Gastrocnemius medialis (tissue), 4 donors: Measurements from ENCODE around the gene TRAPPC2. TPM values are rescaled to one million over a fixed set of nuclear protein-coding genes. Genes with fewer than 3 reads are reported as not detected.

ENCODE experiments used
- ATAC-seq, 2 donors: fragments of 150-250 bp; one replicate each; pipeline ENCODE4 v1.9.1; 2016
- DNase-seq, 2 donors: peaks; one replicate each; pipeline ENCODE4 v3.0.0-alpha.2; 2019
- H3K27ac ChIP-seq, 4 donors: fragments of 200-600 bp; sonication (generic); 1 replicate in 1 of 4; 2 replicates in 3 of 4; pipeline ENCODE4 v1.5.1; 2016 to 2018; ENCODE audit warnings: mild to moderate bottlenecking in 2 of 4, moderate library complexity in 1 of 4
- H3K27me3 ChIP-seq, 3 donors: fragments of 200-600 bp; sonication (generic) in 2 of 3; 1 replicate in 1 of 3; 2 replicates in 2 of 3; pipeline versions ENCODE4 v1.5.1 to v1.6.0; 2016 to 2019; ENCODE audit warnings: mild to moderate bottlenecking in 1 of 3, moderate library complexity in 1 of 3
- H3K36me3 ChIP-seq, 2 donors: fragments of 200-600 bp; sonication (generic) in 1 of 2; one replicate each; pipeline ENCODE4 v1.5.1; 2017 to 2018
- H3K4me1 ChIP-seq, 2 donors: fragments of 200-600 bp; sonication (generic) in 1 of 2; one replicate each; pipeline ENCODE4 v1.5.1; 2016 to 2017; ENCODE audit warnings: mild to moderate bottlenecking in 2 of 2
- H3K4me3 ChIP-seq, 4 donors: fragments of 200-600 bp; sonication (generic) in 3 of 4; 1 replicate in 1 of 4; 2 replicates in 3 of 4; pipeline ENCODE4 v1.5.1; 2016 to 2019; ENCODE audit warnings: mild to moderate bottlenecking in 2 of 4
- H3K9me3 ChIP-seq, 3 donors: fragments of 200-600 bp; sonication (generic) in 2 of 3; 1 replicate in 1 of 3; 2 replicates in 2 of 3; pipeline ENCODE4 v1.5.1; 2016 to 2019
- POLR2A ChIP-seq, 2 donors: fragments of 450-650 bp; IDR thresholded peaks; one replicate each; pipeline ENCODE4 v1.6.1; 2017; ENCODE audit warnings: antibody characterized with exemption in 2 of 2, mild to moderate bottlenecking in 2 of 2, moderate library complexity in 2 of 2
- in situ Hi-C, 4 donors: fragments of 200-750 bp; cut with MboI; loops; one replicate each; pipeline versions ENCODE4 v1.15.0 to v1.8.0; 2017; ENCODE audit warnings: low sequenced_read_pairs in 4 of 4
- intact Hi-C: fragments of 100-400 bp; cut with DNase I; formaldehyde crosslinking; loops from one replicate; pipeline ENCODE4 v1.15.1; 2023; ENCODE audit warnings: low total_unique reads
- total RNA-seq, 4 donors: library from RNA; depleted of rRNA; stranded (reverse); fragments of >200 nt; gene quantifications; one replicate each; pipeline versions ENCODE4 v1.1.0 to v1.2.3, GENCODE V29; 2016
- TF ChIP-seq, protein P1 (sequence below), 5 experiments: fragments of 450-650 bp in 3 of 5; fragments of 200-600 bp in 2 of 5; sonication (generic) in 2 of 5; IDR thresholded peaks in 4 of 5; conservative IDR thresholded peaks in 1 of 5; 1 replicate in 4 of 5; 2 replicates in 1 of 5; pipeline ENCODE4 v1.5.1; 2016 to 2019; ENCODE audit warnings: antibody characterized with exemption in 5 of 5, mild to moderate bottlenecking in 3 of 5, moderate library complexity in 3 of 5

TRAPPC2 gene
- total RNA-seq, 4 donors from 2014 or later = 1.4 to 4.3 (median 2.9) TPM

DNA sequence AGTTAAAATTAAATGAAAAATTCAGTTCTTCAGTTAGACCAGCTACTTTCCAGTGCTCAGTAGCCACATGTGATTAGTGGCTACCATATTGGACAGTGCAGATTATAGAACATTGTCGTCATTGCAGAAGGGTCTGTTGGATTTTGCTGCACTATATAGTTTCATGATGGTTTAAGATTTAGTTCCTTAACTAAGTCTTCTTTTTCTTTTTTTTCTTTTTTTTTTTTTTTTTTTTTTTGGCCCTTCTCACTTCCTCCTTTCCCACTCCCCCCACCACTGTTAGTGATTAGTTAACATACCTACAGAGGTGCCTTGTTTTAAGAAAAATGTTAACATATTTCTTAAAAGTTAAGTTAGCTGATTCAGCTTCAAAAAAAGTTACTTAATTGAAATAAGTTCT is 36.4 kb downstream of the TRAPPC2 start:
- Histone ChIP-seq H3K27ac (no peak overlapping the region), H3K27me3 (no peaks in the 10 kb centered on the region), H3K4me1 (peaks cover 42 to 63% of the 10 kb centered on the region in 2 donors), H3K4me3 (no peak overlapping the region), H3K9me3 (no peaks in the 10 kb centered on the region), H3K36me3 (no peaks in the 10 kb centered on the region)
- no peak for ATAC-seq
- DNase-seq = no peak
- TF ChIP-seq, protein P1, sequence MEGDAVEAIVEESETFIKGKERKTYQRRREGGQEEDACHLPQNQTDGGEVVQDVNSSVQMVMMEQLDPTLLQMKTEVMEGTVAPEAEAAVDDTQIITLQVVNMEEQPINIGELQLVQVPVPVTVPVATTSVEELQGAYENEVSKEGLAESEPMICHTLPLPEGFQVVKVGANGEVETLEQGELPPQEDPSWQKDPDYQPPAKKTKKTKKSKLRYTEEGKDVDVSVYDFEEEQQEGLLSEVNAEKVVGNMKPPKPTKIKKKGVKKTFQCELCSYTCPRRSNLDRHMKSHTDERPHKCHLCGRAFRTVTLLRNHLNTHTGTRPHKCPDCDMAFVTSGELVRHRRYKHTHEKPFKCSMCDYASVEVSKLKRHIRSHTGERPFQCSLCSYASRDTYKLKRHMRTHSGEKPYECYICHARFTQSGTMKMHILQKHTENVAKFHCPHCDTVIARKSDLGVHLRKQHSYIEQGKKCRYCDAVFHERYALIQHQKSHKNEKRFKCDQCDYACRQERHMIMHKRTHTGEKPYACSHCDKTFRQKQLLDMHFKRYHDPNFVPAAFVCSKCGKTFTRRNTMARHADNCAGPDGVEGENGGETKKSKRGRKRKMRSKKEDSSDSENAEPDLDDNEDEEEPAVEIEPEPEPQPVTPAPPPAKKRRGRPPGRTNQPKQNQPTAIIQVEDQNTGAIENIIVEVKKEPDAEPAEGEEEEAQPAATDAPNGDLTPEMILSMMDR (IDR thresholded peaks at IDR 0.05 in 4 of 5, conservative IDR thresholded peaks at IDR 0.05 in 1 of 5) = no peak
- no peak for TF ChIP-seq POLR2A (IDR thresholded peaks at IDR 0.05)
- intact Hi-C loops (no loop called here), in situ Hi-C loops (no loop called here)

DNA sequence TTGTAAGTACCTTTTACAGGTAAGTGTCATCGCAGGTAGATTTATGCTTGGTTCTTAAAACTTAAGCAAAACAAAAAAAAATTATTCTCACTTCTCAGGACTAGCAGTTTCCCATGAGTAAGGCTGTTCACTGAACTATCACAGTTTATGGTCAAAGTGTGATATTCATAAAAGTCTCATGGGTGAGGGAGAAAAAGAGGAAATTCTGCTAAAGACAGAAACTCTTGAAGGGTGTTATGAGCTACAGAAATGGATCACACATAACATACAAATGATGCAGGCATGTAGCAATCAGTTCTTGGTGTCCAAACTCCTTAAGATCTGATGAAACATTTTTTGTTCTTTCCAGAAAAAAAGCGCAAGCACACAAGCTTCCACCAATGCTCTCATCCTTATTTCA is 37.0 kb downstream of the TRAPPC2 start:
- no peak for ATAC-seq
- Histone ChIP-seq H3K4me1 (peaks cover 47 to 68% of the 10 kb centered on the region in 2 donors), H3K27me3 (no peaks in the 10 kb centered on the region), H3K36me3 (no peaks in the 10 kb centered on the region), H3K9me3 (no peaks in the 10 kb centered on the region), H3K4me3 (no peak overlapping the region), H3K27ac (no peak overlapping the region)
- intact Hi-C loops (no loop called here), in situ Hi-C loops (no loop called here)
- no peak for DNase-seq
- TF ChIP-seq, protein P1 (IDR thresholded peaks at IDR 0.05 in 4 of 5, conservative IDR thresholded peaks at IDR 0.05 in 1 of 5) = no peak
- TF ChIP-seq POLR2A (IDR thresholded peaks at IDR 0.05) = no peak

DNA sequence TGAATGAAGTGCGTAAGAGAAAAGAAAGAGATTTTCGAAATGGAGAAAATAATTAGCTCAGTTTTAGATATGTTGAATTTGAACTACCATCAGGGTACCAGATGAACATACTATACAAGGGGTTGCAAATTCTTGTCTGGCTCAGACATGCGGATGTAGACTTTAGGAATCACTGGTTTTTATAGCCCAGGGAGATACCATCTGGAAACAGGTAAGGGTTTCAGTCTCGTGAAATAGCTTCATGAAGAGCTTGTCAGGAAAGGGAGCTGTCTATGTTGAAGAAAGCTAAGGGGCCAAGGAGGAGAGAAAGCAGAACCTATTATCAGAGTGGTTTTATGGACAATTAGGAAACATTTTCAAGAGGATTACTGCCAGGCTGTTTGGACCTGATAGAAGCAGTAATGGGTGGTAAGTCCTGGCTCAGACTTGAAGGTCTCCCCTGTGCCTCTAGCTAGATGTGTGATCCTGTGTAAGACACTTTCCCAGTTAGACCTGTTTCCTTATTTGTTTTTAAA is 38.8 kb downstream of the TRAPPC2 start:
- peaks cover 50 to 65% of the 10 kb centered on the region in 2 donors for H3K4me1 ChIP-seq
- intact Hi-C loops (no loop called here), in situ Hi-C loops (no loop called here)
- H3K27me3 ChIP-seq = no peaks in the 10 kb centered on the region
- no peak for ATAC-seq
- H3K9me3 ChIP-seq = no peaks in the 10 kb centered on the region
- TF ChIP-seq POLR2A (IDR thresholded peaks at IDR 0.05) = no peak
- TF ChIP-seq, protein P1 (IDR thresholded peaks at IDR 0.05 in 4 of 5, conservative IDR thresholded peaks at IDR 0.05 in 1 of 5) = no peak
- H3K36me3 ChIP-seq = no peaks in the 10 kb centered on the region
- DNase-seq = no peak
- H3K27ac ChIP-seq = peak overlapping the region; percentile 60 to 78 (median 70)
- H3K4me3 ChIP-seq = no peak overlapping the region

DNA sequence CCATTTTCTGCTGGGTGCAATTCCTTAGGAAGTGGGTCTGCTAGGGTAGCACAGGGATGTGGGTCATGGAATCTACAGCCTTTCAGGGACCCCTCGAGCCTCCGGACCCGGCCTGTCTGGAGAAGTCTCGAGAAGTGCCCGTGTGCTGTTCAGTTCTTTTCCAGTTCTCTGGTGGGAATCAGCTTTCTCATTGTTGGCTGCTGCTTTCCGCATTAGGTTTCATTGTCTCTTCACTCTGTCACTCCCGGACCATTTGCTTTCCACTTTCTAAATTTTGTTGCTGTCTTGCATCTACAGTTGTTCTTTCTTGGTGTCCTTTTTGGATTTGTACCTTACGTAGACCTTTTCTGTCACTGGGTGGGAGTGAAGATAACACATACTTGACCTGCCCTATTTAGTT is 39.4 kb downstream of the TRAPPC2 start:
- TF ChIP-seq POLR2A (IDR thresholded peaks at IDR 0.05) = no peak
- TF ChIP-seq, protein P1 (IDR thresholded peaks at IDR 0.05 in 4 of 5, conservative IDR thresholded peaks at IDR 0.05 in 1 of 5) = no peak
- no peaks in the 10 kb centered on the region for H3K9me3 ChIP-seq
- in situ Hi-C loops = no loop called here
- peak overlapping the region in 2 of 4 donors; percentile 17 to 23 for H3K4me3 ChIP-seq
- H3K36me3 ChIP-seq = no peaks in the 10 kb centered on the region
- intact Hi-C loops = no loop called here
- no peaks in the 10 kb centered on the region for H3K27me3 ChIP-seq
- ATAC-seq (peak; percentile 63 to 78), DNase-seq (no peak)
- peak overlapping the region; percentile 60 to 78 (median 70) for H3K27ac ChIP-seq
- H3K4me1 ChIP-seq = peaks cover 55 to 64% of the 10 kb centered on the region in 2 donors

DNA sequence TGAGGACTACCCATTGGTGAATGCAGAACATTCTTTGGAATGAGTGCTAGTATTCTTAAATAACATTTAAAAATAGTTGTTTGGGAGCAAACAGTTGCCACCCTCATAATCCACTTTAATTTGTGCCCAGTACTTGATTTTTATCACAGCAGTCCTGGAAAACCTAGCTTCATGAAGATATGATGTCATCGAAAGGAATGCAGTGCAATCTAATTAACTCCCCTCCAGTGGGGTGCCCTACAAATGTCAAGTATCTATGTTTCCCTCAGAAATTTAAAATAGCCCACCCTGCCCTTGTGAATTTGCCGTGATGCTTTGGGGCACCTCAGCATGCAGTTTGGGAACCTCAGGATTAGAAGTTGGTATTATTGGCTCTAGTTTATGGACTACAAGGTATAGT is 40.1 kb downstream of the TRAPPC2 start:
- Histone ChIP-seq H3K4me3 (peak overlapping the region in 1 of 4 donors; percentile 17), H3K4me1 (peaks cover 55 to 59% of the 10 kb centered on the region in 2 donors), H3K36me3 (no peaks in the 10 kb centered on the region), H3K9me3 (no peaks in the 10 kb centered on the region), H3K27me3 (no peaks in the 10 kb centered on the region), H3K27ac (peak overlapping the region; percentile 60 to 78 (median 70))
- ATAC-seq = no peak
- DNase-seq = no peak
- intact Hi-C loops = no loop called here
- no peak for TF ChIP-seq POLR2A (IDR thresholded peaks at IDR 0.05)
- TF ChIP-seq, protein P1 (IDR thresholded peaks at IDR 0.05 in 4 of 5, conservative IDR thresholded peaks at IDR 0.05 in 1 of 5) = no peak
- in situ Hi-C loops = no loop called here
